Activated CD8-positive, alpha-beta memory T cell treated with anti-CD3 and anti-CD28 coated beads, Interleukin-2, amount 50 U/mL, for 1 hour (primary cell): ENCODE measurements around the gene COA4.
"Not testable (repeated sequence)": the region's sequence is repeated elsewhere in the genome, so short reads cannot be mapped to it uniquely, and the experiment has no call there.

Source experiments
- DNase-seq: peaks from one replicate; pipeline ENCODE4 v3.0.0-alpha.2; 2020; ENCODE audit errors: extremely low read depth

The COA4 gene

GRCh38 chr11:73876424-73877310 lies at the start of gene COA4, which contains the start of gene PAAF1:
COA4 (minus strand) TSS chr11:73876846; CDS start chr11:73873378, 3,468 bp downstream.
PAAF1 (plus strand) TSS chr11:73876999; CDS start chr11:73877022, 23 bp downstream.
- DNase-seq, result peak; percentile 77

GRCh38 chr11:73921180-73921579 lies 44.5 kb upstream of the COA4 start:
- DNase-seq, result no peak

GRCh38 chr11:73916435-73916834 lies 39.8 kb upstream of the COA4 start:
- no peak for DNase-seq

GRCh38 chr11:73914284-73914683 lies 37.6 kb upstream of the COA4 start:
- no peak for DNase-seq

GRCh38 chr11:73913472-73913871 lies 36.8 kb upstream of the COA4 start:
- DNase-seq, result no peak

GRCh38 chr11:73912026-73912425 lies 35.4 kb upstream of the COA4 start:
- no peak for DNase-seq

GRCh38 chr11:73907191-73907590 lies 30.5 kb upstream of the COA4 start:
- DNase-seq, result no peak

- no peak for DNase-seq
These were observed 25.7 kb upstream of the COA4 start for GRCh38 chr11:73902303-73902702.

- no peak for DNase-seq
These were observed 18.2 kb upstream of the COA4 start for GRCh38 chr11:73894725-73895335.

GRCh38 chr11:73893041-73893440 lies 16.4 kb upstream of the COA4 start:
- no peak for DNase-seq

GRCh38 chr11:73889536-73889935 lies 12.9 kb upstream of the COA4 start:
- no peak for DNase-seq

- DNase-seq, result no peak
These were observed 12.4 kb upstream of the COA4 start for GRCh38 chr11:73889019-73889418.

- no peak for DNase-seq
These were observed 11.6 kb upstream of the COA4 start for GRCh38 chr11:73888244-73888643.

- no peak for DNase-seq
These were observed 7.2 kb upstream of the COA4 start for GRCh38 chr11:73883856-73884255.

- DNase-seq, result not testable (repeated sequence)
These were observed 3.8 kb upstream of the COA4 start for GRCh38 chr11:73880449-73880848.

GRCh38 chr11:73878771-73879170 lies 2.1 kb upstream of the COA4 start:
- DNase-seq, result no peak

GRCh38 chr11:73875840-73876239 lies 806 bp downstream of the COA4 start:
- DNase-seq, result no peak

- DNase-seq, result no peak
These were observed 1.3 kb downstream of the COA4 start for GRCh38 chr11:73875380-73875779.

- no peak for DNase-seq
These were observed 3.8 kb downstream of the COA4 start for GRCh38 chr11:73872749-73873357.

GRCh38 chr11:73870261-73870660 lies 6.4 kb downstream of the COA4 start:
- no peak for DNase-seq

- DNase-seq, result no peak
These were observed 7.2 kb downstream of the COA4 start for GRCh38 chr11:73869332-73869949.

- DNase-seq, result no peak
These were observed 10.1 kb downstream of the COA4 start for GRCh38 chr11:73866586-73866996.
